HG02642 (cell line): ENCODE data around the gene TBX10.
"Not testable (repeated sequence)": the region's sequence is repeated elsewhere in the genome, so short reads cannot be mapped to it uniquely, and the experiment has no call there.

Source experiments
- ATAC-seq: cut with Tn5 transposase; IDR thresholded peaks from one replicate; pipeline ENCODE4 v1.9.1; 2021; ENCODE audit warnings: mild to moderate bottlenecking; ENCODE audit not compliant: unreplicated experiment, poor library complexity

The TBX10 gene

DNA sequence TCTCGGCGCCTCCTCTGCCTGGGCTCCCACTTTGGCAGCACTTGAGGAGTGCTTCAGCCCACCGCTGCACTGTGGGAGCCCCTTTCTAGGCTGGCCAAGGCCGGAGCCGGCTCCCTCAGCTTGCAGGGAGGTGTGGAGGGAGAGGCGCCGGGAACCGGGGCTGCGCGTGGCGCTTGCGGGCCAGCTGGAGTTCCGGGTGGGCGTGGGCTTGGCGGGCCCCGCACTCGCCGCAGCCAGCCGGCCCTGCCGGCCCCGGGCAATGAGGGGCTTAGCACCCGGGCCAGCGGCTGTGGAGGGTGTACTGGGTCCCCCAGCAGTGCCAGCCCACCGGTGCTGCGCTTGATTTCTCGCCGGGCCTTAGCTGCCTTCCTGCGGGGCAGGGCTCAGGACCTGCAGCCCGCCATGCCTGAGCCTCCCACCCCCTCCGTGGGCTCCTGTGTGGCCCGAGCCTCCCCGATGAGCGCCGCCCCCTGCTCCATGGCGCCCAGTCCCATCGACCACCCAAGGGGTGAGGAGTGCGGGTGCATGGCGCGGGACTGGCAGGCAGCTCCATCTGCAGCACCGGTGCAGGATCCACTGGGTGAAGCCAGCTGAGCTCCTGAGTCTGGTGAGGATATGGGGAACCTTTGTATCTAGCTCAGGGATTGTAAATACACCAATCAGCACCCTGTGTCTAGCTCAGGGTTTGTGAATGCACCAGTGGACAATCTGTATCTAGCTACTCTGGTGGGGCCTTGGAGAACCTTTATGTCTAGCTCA lies 20.5 kb downstream of the TBX10 start:
- ATAC-seq: not testable (repeated sequence)

DNA sequence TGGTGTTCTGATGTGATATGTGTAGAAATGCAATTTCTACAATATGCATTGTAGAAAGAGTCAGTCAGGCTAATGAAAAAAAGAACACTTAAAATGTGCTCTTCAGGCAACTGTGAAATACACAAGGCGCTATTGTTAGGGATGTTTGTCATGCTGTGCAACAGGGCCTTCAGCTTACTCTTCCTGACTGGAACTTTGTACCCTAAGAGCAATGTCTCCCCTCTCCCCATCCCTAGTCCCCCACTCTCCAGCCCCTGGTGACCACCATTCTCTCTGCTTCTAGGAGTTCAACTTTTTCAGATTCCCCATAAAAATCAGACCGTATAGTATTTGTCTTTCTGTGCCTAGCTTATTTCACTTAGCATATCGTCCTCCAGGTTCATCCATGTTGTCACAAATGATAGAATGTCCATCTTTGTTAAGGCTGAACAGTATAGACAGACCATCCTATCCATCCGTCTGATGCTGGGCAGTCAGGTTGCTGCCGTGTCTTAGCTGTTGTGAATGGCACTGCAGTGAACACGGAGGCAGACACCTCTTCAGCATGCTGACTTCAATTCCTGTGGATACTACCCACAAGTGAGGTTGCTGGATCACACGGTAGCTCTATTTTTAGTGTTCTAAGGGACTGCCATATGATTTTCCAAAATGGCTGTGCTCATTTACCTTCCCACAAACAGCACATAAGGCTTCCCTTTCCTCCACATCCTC lies 22.2 kb downstream of the TBX10 start:
- no peak for ATAC-seq

DNA sequence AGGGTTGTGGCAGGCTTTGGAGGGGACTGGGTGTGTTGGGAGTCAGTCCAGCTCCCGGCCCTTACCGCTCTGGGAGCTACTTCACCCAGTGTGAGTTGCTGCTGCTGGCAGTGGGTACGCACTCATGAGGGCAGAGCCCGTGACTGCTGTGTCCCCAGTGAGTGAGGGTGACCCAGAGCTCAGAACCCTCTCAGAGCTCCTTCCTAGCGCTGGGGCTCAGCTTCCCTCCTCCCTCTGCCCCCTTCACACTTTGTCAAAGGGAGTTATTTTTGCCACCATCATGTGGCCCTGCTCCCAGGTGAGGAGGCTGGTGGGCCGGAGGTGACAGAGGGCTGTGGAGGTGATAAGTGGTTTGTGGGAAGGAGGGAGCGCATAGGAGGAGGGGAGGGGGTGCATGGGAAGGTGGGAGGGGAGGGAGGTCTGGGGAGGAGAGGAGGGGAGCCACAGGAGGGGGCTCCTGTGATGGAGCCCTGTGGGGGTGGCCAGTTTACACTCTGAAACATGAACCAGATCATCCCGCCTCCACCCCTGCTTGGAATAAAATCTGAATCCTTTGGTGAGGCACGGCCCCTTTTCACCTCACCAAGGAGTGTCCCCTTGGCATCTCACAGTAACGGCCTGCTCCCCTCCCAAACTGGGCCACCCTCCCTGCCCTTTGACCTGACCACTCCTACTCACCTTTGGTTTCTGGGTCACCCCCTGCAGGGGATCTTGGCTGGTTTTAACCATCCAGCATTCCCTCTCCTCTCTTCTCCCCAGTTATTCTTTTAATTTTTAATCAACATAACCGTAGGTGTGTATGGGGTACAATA lies 22.9 kb downstream of the TBX10 start:
- no peak for ATAC-seq

GRCh38 chr11:67615728-67616430 lies 23.7 kb downstream of the TBX10 start:
- no peak for ATAC-seq

- ATAC-seq: no peak
Measured at GRCh38 chr11:67614730-67615714, 24.5 kb downstream of the TBX10 start.

- ATAC-seq: peak; percentile 75
Measured at GRCh38 chr11:67613960-67614715, 25.4 kb downstream of the TBX10 start.

DNA sequence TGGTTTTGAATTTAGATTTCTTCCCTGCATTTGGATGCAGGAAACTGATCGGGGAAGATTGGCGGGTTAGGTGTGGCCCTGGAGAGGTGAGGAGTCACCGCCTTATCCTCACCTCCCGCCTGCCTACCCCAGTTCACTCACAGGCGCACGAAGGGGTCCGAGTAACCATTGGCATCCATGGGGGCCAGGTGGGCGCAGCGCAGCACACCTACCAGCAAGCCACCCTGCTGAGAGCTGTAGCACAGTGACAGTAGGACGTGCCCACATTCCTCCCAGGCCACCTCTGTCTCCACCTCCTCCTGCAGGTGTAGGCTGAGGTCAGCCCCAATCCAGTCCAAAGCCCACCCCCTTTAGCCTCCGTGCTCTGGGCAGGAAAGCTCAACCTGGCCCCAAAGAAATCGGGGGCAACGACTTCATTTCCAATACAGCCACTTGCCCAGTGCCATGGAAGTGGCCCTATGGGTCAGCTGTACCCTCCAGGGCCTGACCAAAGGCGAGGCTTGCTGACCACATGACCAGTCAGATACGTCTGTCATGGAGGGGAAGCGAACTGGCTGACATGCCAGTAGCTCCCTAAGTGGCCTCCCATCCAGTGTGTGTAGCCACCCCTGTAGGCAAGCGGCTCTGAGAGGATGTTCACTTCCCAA lies 26.1 kb downstream of the TBX10 start:
- peak; percentile 5 for ATAC-seq

GRCh38 chr11:67612751-67613150 lies 26.8 kb downstream of the TBX10 start:
- ATAC-seq: no peak

DNA sequence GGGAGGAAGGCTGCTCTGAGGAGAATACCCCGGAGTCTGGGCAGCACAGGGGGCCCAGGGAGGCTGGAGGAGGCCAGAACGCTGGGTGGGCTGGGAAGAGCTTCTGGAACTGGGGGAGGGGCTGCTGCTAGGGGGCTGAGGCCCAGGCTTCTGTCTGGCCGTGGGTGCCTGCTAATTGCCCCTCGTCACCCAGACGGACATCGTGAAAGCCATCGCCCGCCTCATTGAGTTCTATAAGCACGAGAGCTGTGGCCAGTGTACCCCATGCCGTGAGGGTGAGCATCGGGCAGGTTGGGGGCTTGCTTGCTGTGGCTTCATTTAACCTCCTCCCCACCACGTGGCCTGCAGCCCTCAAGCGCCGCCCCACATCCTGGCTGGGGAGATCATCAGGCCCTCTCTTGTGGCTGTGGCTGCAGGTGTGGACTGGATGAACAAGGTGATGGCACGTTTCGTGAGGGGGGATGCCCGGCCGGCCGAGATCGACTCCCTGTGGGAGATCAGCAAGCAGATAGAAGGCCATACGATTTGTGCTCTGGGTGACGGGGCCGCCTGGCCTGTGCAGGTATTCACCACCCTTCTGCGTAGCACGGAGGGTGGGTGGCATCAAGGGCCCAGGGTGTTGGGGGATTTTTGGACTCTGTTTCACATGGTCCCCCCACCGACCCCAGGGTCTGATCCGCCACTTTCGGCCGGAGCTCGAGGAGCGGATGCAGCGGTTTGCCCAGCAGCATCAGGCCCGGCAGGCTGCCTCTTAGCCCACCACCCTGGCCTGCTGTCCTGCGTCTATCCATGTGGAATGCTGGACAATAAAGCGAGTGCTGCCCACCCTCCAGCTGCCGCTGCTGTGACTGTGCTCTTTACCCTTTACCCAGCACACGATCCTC lies 27.6 kb downstream of the TBX10 start:
- no peak for ATAC-seq

- no peak for ATAC-seq
Measured at GRCh38 chr11:67611165-67611564, 28.4 kb downstream of the TBX10 start.

DNA sequence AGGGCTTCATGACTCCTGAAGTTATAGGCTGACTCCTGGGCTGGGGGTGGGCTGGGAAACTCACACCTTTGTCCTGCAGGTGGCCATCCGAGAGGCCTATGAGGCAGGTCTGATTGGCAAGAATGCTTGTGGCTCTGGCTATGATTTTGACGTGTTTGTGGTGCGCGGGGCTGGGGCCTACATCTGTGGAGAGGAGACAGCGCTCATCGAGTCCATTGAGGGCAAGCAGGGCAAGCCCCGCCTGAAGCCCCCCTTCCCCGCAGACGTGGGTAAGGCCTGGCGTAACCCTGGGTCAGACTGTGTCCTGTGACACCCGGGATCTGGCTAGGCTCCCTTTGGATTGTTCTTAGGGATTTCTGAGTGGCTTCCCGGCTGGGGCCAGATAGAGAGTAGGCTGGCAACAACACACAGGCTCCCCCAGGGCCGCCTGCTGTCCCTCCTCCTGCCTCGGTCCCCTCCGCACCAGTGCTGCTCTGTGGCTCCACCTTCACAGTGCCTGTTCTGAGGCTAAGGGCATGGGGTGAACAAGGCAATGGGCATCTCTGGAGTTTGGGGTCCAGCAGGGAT lies 29.2 kb downstream of the TBX10 start:
- no peak for ATAC-seq

GRCh38 chr11:67609316-67609715 lies 30.2 kb downstream of the TBX10 start:
- no peak for ATAC-seq

- ATAC-seq: no peak
Measured at GRCh38 chr11:67608486-67608885, 31.1 kb downstream of the TBX10 start.

DNA sequence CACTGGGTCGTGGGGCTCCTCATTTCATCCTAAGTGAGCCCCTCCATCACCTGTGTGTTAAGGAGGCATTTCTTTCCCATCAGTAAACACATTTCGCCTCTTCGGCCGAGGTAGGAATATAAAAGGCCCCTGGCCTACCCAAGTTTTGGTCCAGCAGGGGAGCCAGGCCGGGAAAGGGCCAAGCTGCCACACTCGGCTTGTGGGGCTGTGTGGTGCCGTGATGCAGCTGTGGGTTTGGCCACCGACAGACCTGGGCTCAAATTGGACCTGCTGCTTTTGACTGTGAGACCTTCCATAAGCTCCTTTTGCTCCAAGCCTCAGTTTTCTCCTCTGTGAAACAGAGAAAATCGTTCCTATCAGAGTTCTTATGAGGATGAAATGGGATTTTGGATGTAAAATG lies 32.1 kb downstream of the TBX10 start:
- ATAC-seq: no peak

GRCh38 chr11:67606492-67607295 lies 32.9 kb downstream of the TBX10 start, which contains the start of gene NDUFV1:
Gene NDUFV1, plus strand, starts transcription at chr11:67606936. Its CDS starts 69 bp downstream, at chr11:67607005.
- peak; percentile 96 for ATAC-seq

DNA sequence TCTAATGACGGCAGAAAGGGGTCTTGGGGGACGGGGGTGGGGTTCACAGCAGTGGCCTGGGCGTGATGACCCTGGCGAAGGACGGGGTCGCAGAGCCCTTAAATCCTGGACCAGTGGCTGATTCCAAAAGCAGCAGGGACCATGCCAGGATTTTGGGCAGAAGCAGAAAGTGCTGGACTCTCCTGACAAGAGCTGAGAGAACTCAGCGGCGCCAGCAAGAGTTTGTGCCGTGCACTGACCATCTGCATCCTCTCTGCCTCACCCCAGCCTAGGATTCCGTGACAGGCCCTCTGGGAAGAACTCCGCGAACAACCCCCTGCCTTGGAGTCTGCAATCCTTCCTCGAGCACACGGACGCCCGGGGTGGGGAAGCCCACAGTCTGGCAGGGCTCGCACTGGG lies 33.5 kb downstream of the TBX10 start:
- no peak for ATAC-seq
